ENCODE measurements around the gene TMEM144.

The TMEM144 gene

GRCh38 chr4:158243071-158243470 is 32.8 kb downstream of the TMEM144 start:
- no peaks in the 10 kb centered on the region for H3K9me3 ChIP-seq (ENCODE audit: control insufficient read depth, insufficient read depth, low read depth, low read length)
- no peaks in the 10 kb centered on the region for H3K4me1 ChIP-seq (ENCODE audit: control insufficient read depth, insufficient read depth, low read length)
- ChIA-PET POLR2A (no interaction called here), CTCF (interaction anchor here (1.4 kb wide), 1 partner anchor 10 kb away, joined by 3 read pairs; no protein-coding TSS in a partner anchor)
- TF ChIP-seq KLF10 (tag by site-specific recombination; IDR thresholded peaks at IDR 0.05) (no peak), ZNF292 (tag by site-specific recombination; IDR thresholded peaks at IDR 0.05; ENCODE audit: borderline replicate concordance, low read depth) (no peak), ZNF140 (tag by site-specific recombination; IDR thresholded peaks at IDR 0.05) (no peak), ZBTB7A (tag by site-specific recombination; IDR thresholded peaks at IDR 0.05; ENCODE audit: low read depth) (no peak), ZNF548 (tag by site-specific recombination; IDR thresholded peaks at IDR 0.05) (no peak)
- peaks cover 0 to 6% of the 10 kb centered on the region in 2 experiments; a peak in 1 of 3 replicates for H3K36me3 ChIP-seq (ENCODE audit: control insufficient read depth in 2 of 2, insufficient read depth in 1 of 2, low read length in 2 of 2)
- no peak overlapping the region for H3K27ac ChIP-seq (ENCODE audit: extremely low read depth, low read depth, low read length)
- no peak overlapping the region for H3K4me3 ChIP-seq (ENCODE audit: low read depth, low read length)

DNA sequence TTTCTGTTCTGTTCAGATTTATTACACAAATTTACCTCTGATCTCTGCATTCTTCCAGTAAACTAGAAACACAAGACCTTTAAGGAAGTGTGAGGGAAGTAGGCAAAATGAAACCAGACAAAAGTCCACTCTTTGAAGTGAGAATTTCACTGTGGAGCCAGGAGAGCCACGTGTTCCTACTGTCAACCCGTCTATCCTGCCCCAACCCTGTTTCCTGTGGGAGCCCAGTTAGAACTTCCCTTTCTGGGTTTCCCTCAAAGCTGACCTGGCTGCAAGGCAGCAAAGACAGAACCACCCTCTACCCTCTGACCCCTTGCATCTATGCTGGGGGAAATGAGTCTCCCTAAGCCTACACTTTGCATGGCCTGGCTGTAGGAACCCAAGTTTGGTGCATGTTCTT is 40.0 kb downstream of the TMEM144 start:
- Histone ChIP-seq H3K4me1 (ENCODE audit: control insufficient read depth, insufficient read depth, low read length) (no peaks in the 10 kb centered on the region), H3K36me3 (ENCODE audit: control insufficient read depth in 2 of 2, insufficient read depth in 1 of 2, low read length in 2 of 2) (peaks cover 0 to under 1% of the 10 kb centered on the region in 2 experiments; a peak in 1 of 3 replicates), H3K4me3 (ENCODE audit: low read depth, low read length) (no peak overlapping the region), H3K9me3 (ENCODE audit: control insufficient read depth, insufficient read depth, low read depth, low read length) (no peaks in the 10 kb centered on the region), H3K27ac (ENCODE audit: extremely low read depth, low read depth, low read length) (no peak overlapping the region)
- TF ChIP-seq ZNF175 (tag by site-specific recombination; IDR thresholded peaks at IDR 0.05) = no peak
- TF ChIP-seq ZNF571 (tag by site-specific recombination; IDR thresholded peaks at IDR 0.05) = no peak
- TF ChIP-seq, protein P1, sequence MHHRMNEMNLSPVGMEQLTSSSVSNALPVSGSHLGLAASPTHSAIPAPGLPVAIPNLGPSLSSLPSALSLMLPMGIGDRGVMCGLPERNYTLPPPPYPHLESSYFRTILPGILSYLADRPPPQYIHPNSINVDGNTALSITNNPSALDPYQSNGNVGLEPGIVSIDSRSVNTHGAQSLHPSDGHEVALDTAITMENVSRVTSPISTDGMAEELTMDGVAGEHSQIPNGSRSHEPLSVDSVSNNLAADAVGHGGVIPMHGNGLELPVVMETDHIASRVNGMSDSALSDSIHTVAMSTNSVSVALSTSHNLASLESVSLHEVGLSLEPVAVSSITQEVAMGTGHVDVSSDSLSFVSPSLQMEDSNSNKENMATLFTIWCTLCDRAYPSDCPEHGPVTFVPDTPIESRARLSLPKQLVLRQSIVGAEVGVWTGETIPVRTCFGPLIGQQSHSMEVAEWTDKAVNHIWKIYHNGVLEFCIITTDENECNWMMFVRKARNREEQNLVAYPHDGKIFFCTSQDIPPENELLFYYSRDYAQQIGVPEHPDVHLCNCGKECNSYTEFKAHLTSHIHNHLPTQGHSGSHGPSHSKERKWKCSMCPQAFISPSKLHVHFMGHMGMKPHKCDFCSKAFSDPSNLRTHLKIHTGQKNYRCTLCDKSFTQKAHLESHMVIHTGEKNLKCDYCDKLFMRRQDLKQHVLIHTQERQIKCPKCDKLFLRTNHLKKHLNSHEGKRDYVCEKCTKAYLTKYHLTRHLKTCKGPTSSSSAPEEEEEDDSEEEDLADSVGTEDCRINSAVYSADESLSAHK (tag by site-specific recombination; IDR thresholded peaks at IDR 0.05) = no peak
- no peak for TF ChIP-seq ZNF555 (tag by site-specific recombination; conservative IDR thresholded peaks at IDR 0.05)
- no peak for TF ChIP-seq ZNF501 (tag by site-specific recombination; IDR thresholded peaks at IDR 0.05)
- no peak for TF ChIP-seq ZNF138 (tag by site-specific recombination; IDR thresholded peaks at IDR 0.05; ENCODE audit: borderline replicate concordance)
- no peak for TF ChIP-seq OVOL3 (tag by site-specific recombination; IDR thresholded peaks at IDR 0.05)
- no peak for TF ChIP-seq ZBTB8A (tag by site-specific recombination; IDR thresholded peaks at IDR 0.05)
- TF ChIP-seq AEBP2 (tag by site-specific recombination; IDR thresholded peaks at IDR 0.05; ENCODE audit: borderline replicate concordance) = no peak
- TF ChIP-seq ZBTB6 (tag by site-specific recombination; IDR thresholded peaks at IDR 0.05) = no peak
- TF ChIP-seq KLF17 (tag by site-specific recombination; IDR thresholded peaks at IDR 0.05) = no peak
- TF ChIP-seq ZSCAN30 (tag by site-specific recombination; IDR thresholded peaks at IDR 0.05) = no peak
- TF ChIP-seq SP7 (tag by site-specific recombination; IDR thresholded peaks at IDR 0.05) = no peak
- no peak for TF ChIP-seq ZNF596 (tag by site-specific recombination; IDR thresholded peaks at IDR 0.05)
- no peak for TF ChIP-seq CTCF (tag by site-specific recombination; IDR thresholded peaks at IDR 0.05)
- TF ChIP-seq ZNF157 (tag by site-specific recombination; IDR thresholded peaks at IDR 0.05) = no peak
- TF ChIP-seq, protein P2, sequence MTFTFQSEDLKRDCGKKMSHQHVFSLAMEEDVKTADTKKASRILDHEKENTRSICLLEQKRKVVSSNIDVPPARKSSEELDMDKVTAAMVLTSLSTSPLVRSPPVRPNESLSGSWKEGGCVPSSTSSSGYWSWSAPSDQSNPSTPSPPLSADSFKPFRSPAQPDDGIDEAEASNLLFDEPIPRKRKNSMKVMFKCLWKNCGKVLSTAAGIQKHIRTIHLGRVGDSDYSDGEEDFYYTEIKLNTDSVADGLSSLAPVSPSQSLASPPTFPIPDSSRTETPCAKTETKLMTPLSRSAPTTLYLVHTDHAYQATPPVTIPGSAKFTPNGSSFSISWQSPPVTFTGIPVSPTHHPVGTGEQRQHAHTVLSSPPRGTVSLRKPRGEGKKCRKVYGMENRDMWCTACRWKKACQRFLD (tag by site-specific recombination; IDR thresholded peaks at IDR 0.05) = no peak
- no peak for TF ChIP-seq ZNF169 (tag by site-specific recombination; IDR thresholded peaks at IDR 0.05)
- TF ChIP-seq YY1 (tag by site-specific recombination; IDR thresholded peaks at IDR 0.05) = no peak
- TF ChIP-seq GLI4 (tag by site-specific recombination; IDR thresholded peaks at IDR 0.05) = no peak
- ChIA-PET CTCF (no interaction called here), POLR2A (no interaction called here)
